GM18517 (cell line): ENCODE data around the gene AGA.

Source experiments
- ATAC-seq: cut with Tn5 transposase; IDR thresholded peaks from one replicate; pipeline ENCODE4 v1.9.1; 2021; ENCODE audit warnings: mild to moderate bottlenecking, moderate library complexity; ENCODE audit not compliant: unreplicated experiment

AGA gene

GRCh38 chr4:177441803-177442622, at the start of gene AGA:
AGA (minus strand) TSS chr4:177442437; CDS start chr4:177442375, 62 bp downstream.
- peak; percentile 87 for ATAC-seq

GRCh38 chr4:177492022-177492421, 49.8 kb upstream of the AGA start:
- ATAC-seq = no peak

DNA sequence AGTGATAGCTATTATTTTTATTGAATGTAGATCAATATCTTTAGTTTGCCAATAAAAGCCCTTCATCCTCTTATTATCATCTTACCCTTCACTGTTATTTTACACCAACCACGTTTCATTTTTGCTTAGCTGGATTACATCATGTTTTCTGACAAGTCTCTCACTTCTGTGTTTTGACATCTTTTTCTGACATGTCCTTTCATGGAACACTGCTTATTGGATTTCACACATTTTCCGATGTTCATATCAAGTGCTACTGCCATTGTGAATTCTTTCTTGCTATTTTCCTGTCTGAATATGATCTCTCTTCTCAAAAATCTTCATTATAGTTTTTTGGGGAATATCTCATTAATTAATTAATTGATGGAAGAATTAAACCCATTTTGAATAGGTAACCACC, 48.5 kb upstream of the AGA start:
- ATAC-seq = no peak

GRCh38 chr4:177489471-177490246, 47.4 kb upstream of the AGA start:
- no peak for ATAC-seq

DNA sequence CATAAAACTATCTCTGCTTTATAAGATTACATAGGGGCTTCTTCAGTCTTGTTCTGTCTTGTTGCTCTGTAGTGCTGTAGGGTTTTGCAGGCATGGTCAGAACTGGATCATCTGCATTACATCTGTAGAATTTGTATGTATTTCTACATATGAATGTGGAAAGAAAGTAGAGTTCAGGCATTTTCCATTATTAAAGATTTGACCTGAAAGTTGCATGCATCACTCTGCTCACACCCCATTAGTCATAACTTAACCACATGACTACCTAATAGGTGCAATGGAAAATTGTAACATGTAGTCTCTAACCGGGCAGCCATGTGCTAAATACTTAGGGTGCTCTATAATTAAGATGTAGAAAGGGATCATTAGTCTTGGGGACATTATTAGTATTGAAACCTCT, 45.7 kb upstream of the AGA start:
- no peak for ATAC-seq

- ATAC-seq = no peak
These were observed 43.3 kb upstream of the AGA start for GRCh38 chr4:177485528-177485927.

GRCh38 chr4:177484613-177485021, 42.4 kb upstream of the AGA start:
- no peak for ATAC-seq

DNA sequence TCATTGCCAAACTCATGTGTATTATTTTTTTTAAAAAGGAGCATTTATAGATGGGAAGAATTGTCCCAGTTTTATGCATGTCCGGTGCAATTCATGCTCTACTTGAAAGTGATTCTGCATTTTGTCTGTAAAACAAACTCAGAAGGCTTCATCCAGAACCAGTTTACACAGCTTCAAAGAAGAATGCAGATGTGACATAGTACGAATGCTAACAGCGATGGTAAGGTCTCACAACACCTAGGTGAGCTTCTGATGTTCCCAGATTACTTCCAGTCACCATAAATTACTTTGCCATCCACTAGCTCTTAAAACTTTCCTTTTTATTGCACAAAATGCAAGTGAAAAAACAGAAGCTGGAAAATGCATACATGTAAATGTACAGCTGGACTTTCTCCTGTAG, 41.5 kb upstream of the AGA start:
- no peak for ATAC-seq

DNA sequence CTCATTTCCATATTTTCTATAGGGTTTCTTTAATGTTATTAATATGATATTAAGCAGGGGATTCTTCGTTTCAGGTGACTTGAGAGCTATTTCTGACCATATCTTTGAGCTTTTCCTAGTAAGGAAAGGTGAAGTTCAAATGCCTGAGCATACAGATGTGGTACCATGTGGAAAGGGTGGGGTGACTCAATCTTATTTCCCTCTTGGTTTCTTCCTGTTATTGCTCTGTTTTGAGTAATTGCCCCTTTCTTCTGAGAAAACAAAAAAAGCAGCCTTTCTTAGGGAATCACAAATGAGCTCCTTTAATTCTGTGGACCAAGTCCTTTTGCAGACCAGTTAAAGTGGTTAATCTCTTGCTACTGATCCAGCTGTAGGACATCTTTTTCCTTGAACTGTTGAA, 41.0 kb upstream of the AGA start:
- no peak for ATAC-seq

- no peak for ATAC-seq
These were observed 40.1 kb upstream of the AGA start for GRCh38 chr4:177482367-177482766.

DNA sequence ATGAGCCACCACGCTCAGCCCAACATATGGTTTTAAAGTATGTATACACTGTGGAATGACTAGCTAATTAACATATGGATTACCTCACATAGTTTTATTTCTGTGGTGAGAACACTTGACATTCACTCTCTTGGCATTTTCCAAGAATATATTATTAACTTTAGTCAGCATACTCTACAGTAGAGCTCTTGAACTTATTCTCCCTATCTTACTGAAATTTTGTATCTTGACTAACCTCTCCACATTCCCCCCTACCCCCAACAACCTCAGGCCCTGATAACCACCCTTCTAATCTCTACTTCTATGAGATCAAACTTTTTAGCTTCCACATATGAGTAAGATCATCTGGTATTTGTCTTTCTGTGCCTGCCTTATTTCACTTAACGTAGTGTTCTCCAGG, 38.6 kb upstream of the AGA start:
- ATAC-seq = no peak

- no peak for ATAC-seq
These were observed 36.8 kb upstream of the AGA start for GRCh38 chr4:177479063-177479462.

DNA sequence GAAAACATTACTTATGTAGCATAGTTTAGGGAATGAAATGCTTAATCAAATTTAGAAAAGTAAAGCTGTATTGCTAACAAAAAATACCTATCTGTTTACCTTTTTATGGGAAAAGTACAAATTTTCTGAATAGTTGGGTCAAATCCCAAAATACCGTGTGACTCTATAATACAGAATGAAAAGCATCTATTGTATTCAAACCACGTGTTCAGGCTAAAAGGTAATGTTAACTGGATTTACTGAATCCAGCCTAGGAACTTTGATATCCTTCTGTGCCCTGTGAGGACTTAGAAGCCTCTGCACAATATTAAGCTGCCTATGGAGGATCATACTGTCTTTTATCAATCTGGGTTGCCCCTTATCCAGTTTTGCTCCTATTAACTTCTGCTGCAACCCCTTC, 36.3 kb upstream of the AGA start:
- ATAC-seq = no peak

- no peak for ATAC-seq
These were observed 31.8 kb upstream of the AGA start for GRCh38 chr4:177473991-177474390.

DNA sequence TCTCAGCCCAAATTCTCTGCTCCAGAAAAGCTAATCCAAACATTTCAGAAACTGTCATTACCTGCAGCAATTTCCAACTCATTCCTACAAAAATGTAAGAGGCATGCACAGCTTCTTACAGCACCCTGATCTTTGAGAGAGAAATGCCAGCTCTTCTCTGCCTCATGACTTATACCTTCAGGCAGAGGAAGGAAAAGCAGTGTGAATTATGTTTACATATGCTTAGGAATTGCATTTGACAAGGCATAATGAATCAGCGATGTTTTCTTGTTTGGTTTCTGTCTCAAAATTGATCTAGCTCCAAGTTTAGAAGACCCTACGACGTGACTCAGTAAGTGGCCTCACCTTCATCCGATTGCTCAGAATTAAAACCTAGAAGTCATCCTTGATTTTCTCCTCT, 21.8 kb upstream of the AGA start:
- no peak for ATAC-seq

DNA sequence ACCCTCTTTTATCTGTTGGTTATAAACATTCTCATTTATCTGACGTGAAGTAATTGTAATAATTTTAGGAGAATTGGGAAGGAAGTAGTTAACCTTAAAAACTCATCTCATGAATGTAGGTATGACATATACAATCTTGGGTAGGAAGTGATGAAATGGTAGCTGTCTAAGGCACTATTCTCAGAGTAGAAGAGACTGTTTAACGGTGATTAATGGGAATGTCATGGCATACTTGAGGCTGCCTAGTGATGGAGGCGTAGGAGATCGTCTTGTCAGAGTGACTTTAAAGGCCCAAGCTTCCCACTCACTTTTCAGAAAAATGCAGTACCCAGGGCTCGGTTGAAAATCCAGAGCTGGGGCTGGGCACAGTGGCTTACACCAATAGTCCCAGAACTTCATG, 19.4 kb upstream of the AGA start:
- no peak for ATAC-seq

- ATAC-seq = no peak
These were observed 18.2 kb upstream of the AGA start for GRCh38 chr4:177460460-177460859.

DNA sequence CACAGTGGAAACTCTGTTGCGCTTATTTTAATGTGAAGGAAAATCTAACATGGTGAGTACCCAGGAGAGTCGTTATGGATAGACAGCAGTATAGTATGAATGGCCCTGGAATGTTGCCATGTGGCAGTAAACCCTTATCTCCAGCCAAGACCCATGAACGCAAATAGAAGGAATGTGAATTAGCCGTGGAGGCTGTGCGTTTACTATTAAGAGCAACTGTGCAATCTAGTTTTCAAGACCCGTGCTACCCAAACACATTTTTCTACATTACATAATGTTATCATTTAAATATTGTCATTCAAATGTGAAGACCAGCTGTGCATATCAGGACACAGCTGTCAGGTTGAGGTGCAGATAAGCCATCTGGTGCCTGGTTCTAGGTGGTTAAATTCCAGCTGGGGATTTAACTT, 13.3 kb upstream of the AGA start:
- ATAC-seq = no peak

GRCh38 chr4:177453116-177453515, 10.9 kb upstream of the AGA start:
- ATAC-seq = no peak

GRCh38 chr4:177451108-177451500, 8.9 kb upstream of the AGA start:
- no peak for ATAC-seq

- ATAC-seq = no peak
These were observed 8.3 kb upstream of the AGA start for GRCh38 chr4:177450426-177451107.

GRCh38 chr4:177448850-177449249, 6.6 kb upstream of the AGA start:
- no peak for ATAC-seq
